Psoas muscle (tissue), 8 donors: ENCODE results near the gene SNED1. TPM values are rescaled to one million over a fixed set of nuclear protein-coding genes. Genes with fewer than 3 reads are reported as not detected.

Source experiments
- ATAC-seq, 4 donors: fragments of 200-7000 bp; cut with Tn5 transposase; one replicate each; pipeline ENCODE4 v1.9.1; 2020; ENCODE audit warnings: moderate library complexity in 3 of 4, mild to moderate bottlenecking in 2 of 4
- DNase-seq, 2 donors: peaks; one replicate each; pipeline ENCODE4 v3.0.0-alpha.2; 2020
- H3K27ac ChIP-seq: fragments of 200-600 bp; one replicate; pipeline ENCODE4 v1.8.0; 2022
- H3K27me3 ChIP-seq, 3 donors: fragments of 200-600 bp in 1 of 3; one replicate each; pipeline versions ENCODE4 v1.6.1 to v1.8.0; 2013 to 2022; ENCODE audit warnings: low read length in 2 of 3, mild to moderate bottlenecking in 2 of 3, moderate library complexity in 1 of 3; ENCODE audit not compliant: insufficient read depth in 3 of 3
- H3K36me3 ChIP-seq, 2 donors: fragments of 200-600 bp in 1 of 2; one replicate each; pipeline versions ENCODE4 v1.6.1 to v1.8.0; 2013 to 2022; ENCODE audit warnings: low read depth in 1 of 2, mild to moderate bottlenecking in 1 of 2, moderate library complexity in 1 of 2; ENCODE audit not compliant: insufficient read depth in 1 of 2
- H3K4me1 ChIP-seq: fragments of 200-600 bp; one replicate; pipeline ENCODE4 v1.8.0; 2022
- H3K4me3 ChIP-seq: fragments of 200-600 bp; one replicate; pipeline ENCODE4 v1.8.0; 2022; ENCODE audit warnings: mild to moderate bottlenecking
- H3K9me3 ChIP-seq: fragments of 200-600 bp; one replicate; pipeline ENCODE4 v1.8.0; 2022
- WGBS, 3 donors: extraction: QIAGEN DNeasy Blood & Tissue Kit; methylation state at CpG; one replicate each; pipeline versions ENCODE4 v1.1.6 to v1.1.7; 2013; 5-methylcytosine and 5-hydroxymethylcytosine counted together
- intact Hi-C, 2 donors: fragments of 100-400 bp; cut with DNase I; formaldehyde crosslinking; loops; one replicate each; pipeline versions ENCODE4 v1.11.0 to v1.14.2; 2022
- polyA plus RNA-seq, 3 donors: library from polyadenylated mRNA; stranded (reverse); fragments of 200-250 nt; gene quantifications; one replicate each; pipeline ENCODE4 v1.2.3, GENCODE V29; 2013
- total RNA-seq, 4 donors: library from RNA; stranded (reverse); fragmentation: NEBNext Ultra II Directional in 2 of 4; extraction: Animal tissue kit (Norgen Biotek cat#: 25700) in 2 of 4; gene quantifications; one replicate each; pipeline versions ENCODE4 v1.2.1 to v1.2.4, GENCODE V29; 2021 to 2023
- TF ChIP-seq, protein P1 (sequence below): fragments of 200-600 bp; IDR thresholded peaks from one replicate; pipeline ENCODE4 v1.8.0; 2022; ENCODE audit warnings: antibody characterized with exemption
- donor health status: healthy with polysubstance abuse.
- donor health status: DM: no; HTN: no; CAD: no; lungs with moderate emphysema.
- donor health status: Bipolar disorder and iron deficiency.
- donor health status: healthy.
- donor health status: DM: yes; HTN: yes; CAD: no.
- donor health status: DM: no; HTN: no; CAD: no.
- donor health status: DM: no; HTN: no; CAD: no.
- donor health status: DM: yes; HTN: yes; CAD: no.

Gene SNED1
- total and polyA plus RNA-seq, 7 donors = 7.8 to 36.9 (median 9.2) TPM

DNA sequence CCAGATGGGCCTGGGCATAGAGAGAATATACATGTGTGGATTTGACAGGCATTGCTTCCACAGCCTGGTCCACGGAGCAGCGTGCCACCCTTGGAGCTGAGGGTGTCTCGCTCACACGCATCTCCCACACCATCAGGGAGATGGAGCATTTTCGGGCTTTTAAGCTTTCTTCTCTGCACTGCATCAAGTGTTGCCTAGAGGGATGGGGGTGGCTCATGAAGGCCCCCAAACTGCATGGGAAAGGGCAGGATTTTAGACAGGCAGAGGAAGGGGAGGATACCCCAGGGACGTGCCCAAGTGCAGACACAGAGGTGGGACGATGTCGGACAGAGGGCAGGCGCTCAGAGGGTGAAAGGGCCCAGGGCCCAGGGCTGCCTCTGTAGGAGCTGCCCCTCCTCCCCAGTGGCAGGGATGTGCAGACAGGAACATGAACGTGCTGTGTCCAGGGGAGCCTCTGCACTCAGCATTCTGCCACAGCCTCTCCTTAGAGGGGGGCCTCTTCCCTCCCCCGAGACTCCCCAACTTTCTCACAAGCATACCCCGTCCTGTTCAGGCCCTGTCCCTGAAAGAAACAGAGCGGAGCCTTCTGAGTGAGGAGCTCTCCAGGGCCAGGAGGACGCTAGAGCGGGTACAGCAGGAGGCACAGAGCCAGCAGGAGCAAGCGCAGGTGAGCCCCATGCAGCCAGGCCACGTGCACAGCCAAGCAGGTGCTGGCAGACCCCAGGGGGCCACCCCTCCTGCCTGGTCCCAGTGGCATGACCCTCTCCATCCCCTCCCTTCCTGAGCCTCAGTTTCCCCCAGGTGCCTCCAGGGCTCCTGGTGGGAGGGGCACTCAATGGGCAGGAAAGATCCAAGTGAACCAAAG lies 42.9 kb upstream of the SNED1 start:
- Histone ChIP-seq H3K27me3 (peaks cover 0 to 5% (median 0%) of the 10 kb centered on the region in 3 donors), H3K4me3 (no peak overlapping the region), H3K4me1 (no peaks in the 10 kb centered on the region), H3K36me3 (no peaks in the 10 kb centered on the region), H3K27ac (no peak overlapping the region), H3K9me3 (no peaks in the 10 kb centered on the region)
- ATAC-seq = no peak
- TF ChIP-seq, protein P1, sequence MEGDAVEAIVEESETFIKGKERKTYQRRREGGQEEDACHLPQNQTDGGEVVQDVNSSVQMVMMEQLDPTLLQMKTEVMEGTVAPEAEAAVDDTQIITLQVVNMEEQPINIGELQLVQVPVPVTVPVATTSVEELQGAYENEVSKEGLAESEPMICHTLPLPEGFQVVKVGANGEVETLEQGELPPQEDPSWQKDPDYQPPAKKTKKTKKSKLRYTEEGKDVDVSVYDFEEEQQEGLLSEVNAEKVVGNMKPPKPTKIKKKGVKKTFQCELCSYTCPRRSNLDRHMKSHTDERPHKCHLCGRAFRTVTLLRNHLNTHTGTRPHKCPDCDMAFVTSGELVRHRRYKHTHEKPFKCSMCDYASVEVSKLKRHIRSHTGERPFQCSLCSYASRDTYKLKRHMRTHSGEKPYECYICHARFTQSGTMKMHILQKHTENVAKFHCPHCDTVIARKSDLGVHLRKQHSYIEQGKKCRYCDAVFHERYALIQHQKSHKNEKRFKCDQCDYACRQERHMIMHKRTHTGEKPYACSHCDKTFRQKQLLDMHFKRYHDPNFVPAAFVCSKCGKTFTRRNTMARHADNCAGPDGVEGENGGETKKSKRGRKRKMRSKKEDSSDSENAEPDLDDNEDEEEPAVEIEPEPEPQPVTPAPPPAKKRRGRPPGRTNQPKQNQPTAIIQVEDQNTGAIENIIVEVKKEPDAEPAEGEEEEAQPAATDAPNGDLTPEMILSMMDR = no peak
- intact Hi-C loops = no loop called here
- WGBS, 3 donors = 84 to 92% (median 85%) methylated on average over 17 of the region's 17 CpGs
- DNase-seq = peak; percentile 7 to 43

DNA sequence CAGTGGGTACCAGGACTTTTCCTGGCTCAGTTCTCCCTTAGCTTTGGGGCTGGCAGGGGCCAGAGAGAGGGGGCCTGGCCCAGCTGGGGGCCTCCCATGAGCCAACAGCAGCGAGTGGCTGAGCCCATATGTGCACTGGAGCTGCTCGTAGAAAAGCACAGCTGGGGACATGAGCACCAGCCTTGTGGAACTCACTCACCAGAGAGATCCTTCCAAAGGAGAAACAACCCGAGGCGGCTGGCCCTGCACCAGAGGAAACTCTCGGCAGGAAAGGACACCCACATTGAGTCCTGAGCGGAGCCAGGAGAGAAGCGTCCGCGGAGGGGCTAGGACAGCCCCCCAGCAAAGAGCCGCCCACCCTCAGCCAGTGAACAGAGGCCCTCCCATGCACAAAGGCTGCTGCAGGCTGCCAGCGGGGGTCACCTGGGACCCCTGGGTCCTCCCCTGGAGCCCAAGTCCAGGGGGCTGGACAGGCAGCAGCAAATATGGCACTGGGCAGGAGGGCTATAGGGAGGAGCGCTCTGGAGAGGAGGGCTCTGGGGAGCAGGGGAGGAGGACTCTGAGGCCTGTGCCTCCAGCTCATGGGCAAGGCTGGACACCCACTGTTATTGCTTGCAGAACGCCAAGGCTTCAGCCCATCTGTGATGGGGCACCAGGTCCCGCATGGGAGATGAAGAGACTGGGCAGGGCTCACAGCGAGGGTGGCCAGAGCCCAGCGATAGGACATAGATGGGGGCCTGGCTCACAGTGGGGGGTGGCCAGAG lies 42.1 kb upstream of the SNED1 start:
- intact Hi-C loops = no loop called here
- no peak overlapping the region for H3K27ac ChIP-seq
- H3K4me1 ChIP-seq = no peaks in the 10 kb centered on the region
- ATAC-seq (no peak), DNase-seq (peak in 1 of 2 donors; percentile 5)
- H3K27me3 ChIP-seq = peaks cover 0 to 4% (median 0%) of the 10 kb centered on the region in 3 donors
- H3K4me3 ChIP-seq = no peak overlapping the region
- no peaks in the 10 kb centered on the region for H3K36me3 ChIP-seq
- TF ChIP-seq, protein P1 = no peak
- 61 to 71% (median 62%) methylated on average over 16 of the region's 16 CpGs for WGBS, 3 donors
- no peaks in the 10 kb centered on the region for H3K9me3 ChIP-seq

DNA sequence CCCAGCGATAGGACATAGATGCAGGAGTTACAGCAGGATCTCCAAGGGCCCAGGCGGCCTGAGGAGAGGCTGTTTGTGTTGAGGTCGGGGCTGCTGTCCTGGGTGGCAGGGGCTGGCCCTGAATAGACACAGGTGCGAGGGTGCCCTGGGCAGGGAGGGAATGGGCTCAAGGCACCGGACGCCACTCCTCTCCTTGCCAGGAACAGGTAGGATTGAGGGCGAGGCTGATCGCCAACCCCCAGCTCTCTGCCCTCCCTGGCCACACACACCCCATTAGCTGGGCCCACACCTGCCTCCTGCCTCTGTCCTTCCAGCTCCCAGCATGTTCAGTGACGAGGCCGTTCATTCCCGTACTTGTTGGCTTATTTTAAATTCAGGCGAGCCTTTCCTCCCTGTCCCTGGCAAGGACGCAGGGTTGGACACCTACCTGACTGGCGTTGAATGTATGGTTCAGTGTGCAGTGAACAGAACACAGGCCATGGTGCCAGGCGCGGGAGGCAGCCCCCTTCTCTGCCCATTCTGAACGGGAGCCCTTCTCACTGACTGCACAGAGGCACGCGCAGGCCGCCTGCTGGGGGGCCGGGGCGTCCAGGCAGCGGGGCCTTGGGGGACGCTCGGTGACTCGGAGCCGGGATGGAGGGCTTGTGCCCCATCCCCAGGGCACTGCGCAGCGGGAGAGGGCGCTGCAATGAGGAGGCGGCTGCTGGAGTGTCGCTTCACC lies 41.3 kb upstream of the SNED1 start:
- 90 to 95% (median 93%) methylated on average over 30 to 32 of the region's 32 CpGs for WGBS, 3 donors
- intact Hi-C loops = no loop called here
- no peak overlapping the region for H3K4me3 ChIP-seq
- no peaks in the 10 kb centered on the region for H3K36me3 ChIP-seq
- no peak overlapping the region for H3K27ac ChIP-seq
- DNase-seq (peak; percentile 8 to 42), ATAC-seq (no peak)
- no peaks in the 10 kb centered on the region for H3K27me3 ChIP-seq
- TF ChIP-seq, protein P1 = no peak
- H3K4me1 ChIP-seq = no peaks in the 10 kb centered on the region
- no peaks in the 10 kb centered on the region for H3K9me3 ChIP-seq

DNA sequence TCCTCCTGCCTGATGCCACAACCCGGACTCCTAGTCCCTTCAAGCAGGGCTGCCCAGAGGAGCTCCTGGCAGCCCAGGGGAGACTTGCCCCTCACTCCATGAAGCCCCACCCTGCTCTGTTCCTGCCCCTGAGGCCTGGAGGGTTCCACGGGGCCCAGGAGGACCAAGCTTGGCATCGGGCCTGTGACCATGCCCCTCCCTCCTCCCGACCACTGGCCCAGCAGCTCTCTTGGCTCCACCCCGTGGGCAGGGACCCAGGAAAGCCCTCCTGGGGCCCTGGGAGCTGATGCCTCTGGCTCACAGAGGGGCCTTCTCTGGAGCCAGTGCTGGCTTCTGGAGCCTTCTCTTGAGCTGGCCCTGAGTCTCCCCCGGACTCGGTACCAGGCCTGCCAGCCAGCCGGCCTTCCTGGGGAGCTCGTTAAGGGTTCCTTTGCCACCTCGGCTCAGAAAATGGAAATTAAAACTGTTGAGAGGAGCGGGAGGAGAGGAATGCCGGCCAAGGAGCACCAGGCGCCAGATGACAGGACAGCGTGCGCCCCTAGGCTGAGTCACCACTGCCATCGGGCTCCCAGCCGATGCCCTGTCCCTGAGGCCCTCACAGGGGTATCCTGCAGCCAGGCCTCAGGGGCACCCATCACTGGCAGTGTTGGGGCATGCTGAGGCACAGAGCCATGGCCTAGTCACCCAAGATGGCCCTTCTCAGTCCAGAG lies 40.6 kb upstream of the SNED1 start:
- TF ChIP-seq, protein P1 = no peak
- no peak for ATAC-seq
- H3K36me3 ChIP-seq = no peaks in the 10 kb centered on the region
- intact Hi-C loops = no loop called here
- no peak overlapping the region for H3K4me3 ChIP-seq
- no peak overlapping the region for H3K27ac ChIP-seq
- H3K4me1 ChIP-seq = no peaks in the 10 kb centered on the region
- H3K9me3 ChIP-seq = no peaks in the 10 kb centered on the region
- 54 to 68% (median 56%) methylated on average over 16 to 17 of the region's 17 CpGs for WGBS, 3 donors
- H3K27me3 ChIP-seq = no peaks in the 10 kb centered on the region
- DNase-seq = peak; percentile 25 to 53
